ENCODE data around the gene PBX3.

PBX3 gene

DNA sequence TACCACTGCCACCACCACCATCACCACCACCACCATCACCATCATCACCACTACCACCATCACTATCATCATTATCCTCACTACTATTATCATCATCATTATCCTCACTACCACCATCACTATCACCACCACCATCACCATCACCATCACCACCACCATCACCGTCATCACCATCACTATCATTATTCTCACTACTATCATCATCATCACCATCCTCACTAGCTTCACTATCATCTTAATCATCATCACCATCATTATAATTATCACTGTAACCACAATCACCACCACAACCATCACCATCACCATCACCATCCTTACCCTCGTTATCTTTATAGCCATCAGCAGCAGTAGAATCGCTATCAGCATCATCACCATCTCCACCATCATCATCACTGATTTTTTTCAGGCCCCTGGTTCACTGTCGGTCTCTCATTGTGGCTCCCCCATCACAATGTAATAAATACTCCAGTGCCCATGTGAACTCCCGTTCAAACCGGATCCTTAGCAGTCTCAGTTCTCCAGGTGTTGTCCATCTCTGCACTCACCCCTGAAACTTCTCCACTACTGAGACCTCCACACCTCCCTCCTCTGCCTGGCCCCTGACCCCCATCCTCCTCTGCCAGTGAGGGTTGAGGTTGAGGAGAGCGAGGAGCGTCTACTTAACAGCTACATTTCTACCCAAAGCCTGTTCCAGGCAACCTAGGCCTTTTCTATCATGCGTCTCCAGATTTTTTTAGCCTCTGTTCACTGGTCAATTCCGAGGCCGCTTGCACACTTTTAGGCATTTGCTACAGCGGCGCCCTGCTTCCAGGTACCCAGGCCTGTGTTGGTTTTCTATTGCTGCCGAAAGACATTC, 238.2 kb downstream of the PBX3 start:
- no peak for DNase-seq

DNA sequence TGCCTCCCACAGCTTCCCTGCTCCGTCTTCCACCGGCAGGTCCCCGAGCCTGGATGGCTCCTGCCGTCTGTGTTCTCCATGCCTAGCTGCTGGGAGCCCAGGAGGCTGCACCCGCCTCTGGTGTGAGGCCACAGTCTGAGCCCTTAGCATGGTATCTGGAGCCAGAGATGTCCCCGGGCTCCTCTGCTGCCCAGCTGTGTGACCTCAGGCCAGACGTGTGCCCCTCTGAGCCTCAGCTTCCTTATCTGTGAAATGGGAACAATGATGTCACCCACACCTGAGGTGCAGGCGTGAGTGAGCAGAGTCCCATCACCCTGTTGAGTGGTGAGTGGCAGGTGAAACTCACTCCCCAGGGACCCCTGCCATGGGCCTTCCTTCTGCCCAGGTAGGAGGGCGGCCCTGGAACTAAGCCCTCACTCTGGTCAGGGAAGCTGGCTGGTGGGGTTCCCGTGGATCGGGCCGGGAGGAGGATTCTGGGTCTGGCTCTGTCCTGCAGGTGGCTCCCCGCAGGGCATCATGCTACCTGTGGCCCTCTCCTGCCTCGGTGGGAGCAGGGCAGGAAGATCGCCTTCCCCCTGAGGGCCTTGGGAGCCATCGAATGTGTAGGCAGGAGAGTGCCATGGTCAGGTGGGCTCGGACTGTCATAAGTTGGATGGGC, 239.0 kb downstream of the PBX3 start:
- DNase-seq: no peak

DNA sequence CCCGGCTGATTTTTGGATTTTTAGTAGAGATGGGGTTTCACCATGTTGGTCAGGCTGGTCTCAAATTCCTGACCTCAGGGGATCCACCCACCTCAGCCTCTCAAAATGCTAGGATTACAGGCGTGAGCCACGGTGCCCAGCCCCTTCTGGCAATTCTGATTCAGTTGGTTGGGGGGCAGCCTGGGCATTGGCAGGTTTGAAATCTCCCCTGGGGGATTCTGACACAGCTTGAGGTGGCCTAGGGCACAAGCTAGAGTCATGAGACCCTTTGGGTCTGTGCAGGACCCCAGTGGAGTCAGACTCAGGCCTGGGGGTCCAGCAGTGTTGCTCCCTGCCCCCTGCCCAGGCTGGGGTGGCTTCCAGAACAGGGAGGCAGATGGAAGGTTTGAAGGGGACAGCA, 239.8 kb downstream of the PBX3 start:
- no peak for DNase-seq

DNA sequence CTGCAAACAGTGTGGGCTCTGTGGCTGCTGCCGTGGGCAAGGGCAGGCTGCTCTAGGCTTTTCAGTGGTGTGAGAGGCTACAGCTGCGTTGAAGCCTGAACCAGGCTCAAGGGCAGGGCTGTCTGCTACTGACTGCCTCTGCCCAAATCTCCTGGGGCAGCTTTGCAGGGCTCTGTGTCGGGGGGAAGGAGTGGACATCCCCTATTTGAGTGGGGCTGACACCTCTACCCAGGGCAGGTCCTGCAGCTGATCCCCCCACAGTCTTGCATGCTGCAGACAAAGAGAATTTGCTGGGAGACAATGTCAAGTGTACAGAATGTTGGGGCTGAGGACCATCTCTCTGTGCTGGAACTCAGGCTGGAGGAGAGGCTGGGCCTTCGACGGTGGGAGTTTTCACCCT, 240.2 kb downstream of the PBX3 start:
- no peak for DNase-seq

DNA sequence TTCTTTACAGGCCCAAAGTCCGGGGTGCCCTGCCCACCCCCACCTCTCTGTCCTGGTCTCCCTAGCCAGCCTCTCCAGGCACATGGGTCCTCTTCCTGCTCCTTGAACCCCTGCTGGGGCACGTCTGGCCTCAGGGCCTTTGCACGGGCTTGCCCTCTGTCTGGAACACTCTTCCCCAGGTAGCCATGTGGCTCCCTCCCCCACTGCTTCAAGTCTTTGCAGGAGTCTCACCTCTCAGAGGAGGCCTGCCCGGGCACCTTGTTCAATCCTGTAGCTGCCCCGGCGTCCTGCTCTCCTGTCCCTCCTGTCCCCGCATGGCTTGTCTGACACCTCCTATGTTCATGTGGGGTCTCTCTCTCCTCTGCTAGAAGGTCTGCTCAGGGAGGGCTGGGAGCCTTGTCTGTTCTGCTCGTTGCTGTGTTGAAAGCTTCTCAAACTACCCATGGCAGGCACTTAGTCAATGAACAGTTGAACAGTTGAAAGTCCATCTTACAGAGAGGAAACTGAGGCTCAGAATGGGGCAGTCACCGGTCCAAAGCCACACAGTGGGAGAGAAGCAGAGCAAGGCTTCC, 241.4 kb downstream of the PBX3 start:
- no peak for DNase-seq

DNA sequence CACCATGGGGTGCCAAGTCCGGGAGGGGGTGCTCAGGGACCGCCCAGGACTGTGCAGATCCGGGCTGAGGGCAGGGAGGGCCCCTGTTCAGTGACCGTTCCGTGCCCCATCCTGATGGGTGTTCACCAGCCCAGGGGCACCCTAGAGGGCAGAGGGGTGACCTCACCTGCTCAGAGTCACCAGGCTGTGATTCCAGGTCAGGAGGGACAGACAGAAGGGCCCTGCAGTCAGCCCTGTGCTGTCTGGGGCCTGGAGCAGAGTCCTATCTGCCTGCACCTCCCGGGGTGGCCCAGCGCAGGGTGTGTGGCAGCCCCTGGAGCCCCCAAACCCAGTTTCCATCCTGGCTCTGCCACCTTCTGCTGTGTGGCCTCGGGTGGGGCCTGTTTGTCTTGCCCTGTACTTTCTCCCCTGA, 241.9 kb downstream of the PBX3 start:
- DNase-seq: no peak

DNA sequence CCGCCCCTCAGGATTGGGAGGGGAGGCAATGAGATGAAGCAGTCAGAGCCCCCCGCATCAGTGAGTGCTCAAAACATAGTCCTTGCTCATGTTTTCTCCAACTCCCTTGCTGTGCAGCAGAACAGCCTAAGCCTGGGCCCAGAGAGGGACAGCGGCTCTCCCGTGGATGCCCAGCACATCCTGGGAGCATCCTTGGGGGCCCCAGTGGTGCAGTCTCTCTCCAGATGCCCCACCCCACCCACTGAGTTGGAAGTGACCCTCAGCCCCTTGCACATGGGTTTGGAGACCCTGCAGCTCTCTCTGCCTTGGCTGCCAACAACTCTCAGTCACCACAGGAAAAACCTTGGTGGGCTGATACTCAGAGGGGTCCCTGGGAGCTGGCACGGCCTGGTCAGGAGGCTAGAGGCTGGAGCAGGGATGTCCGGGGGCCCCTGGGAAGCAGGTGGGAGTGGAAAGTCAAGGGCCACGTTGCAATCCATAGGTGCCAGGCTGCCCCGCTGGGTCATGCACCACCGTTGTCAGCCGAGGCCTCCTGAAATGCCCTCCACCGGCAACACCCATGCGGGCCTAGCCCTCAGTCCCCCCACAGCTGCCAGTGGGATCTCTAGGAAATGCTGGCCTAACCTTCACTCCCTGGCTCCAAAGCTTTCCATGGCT, 242.5 kb downstream of the PBX3 start:
- no peak for DNase-seq

DNA sequence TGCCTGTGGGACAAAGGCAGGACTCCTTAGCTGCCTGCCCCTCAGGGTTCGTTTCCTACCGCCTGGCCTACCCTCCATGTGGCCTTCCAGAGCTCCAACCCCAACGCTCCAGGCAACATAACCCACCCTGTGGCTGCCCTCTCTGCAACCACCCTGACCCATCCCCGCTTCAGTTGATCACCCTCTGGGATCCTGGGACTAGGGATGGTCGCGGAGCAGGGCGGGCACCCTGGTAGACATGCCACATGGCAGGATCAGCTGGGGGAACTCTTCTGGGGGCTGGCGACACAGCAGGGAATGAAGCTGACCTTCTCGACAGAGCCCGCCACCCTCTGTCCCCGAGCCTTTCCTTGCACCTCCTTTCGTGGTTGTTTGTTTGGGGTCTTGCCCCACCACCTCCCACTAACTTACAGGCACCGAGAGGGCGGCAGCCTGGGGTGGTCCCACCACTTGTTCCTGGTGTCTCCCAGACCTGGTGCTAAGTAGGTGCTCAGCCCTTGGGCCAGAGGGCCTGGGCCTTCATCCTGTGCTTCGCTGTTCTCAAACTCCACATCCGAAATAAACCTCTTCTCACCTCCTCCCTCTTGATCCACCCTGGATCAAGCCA, 243.1 kb downstream of the PBX3 start:
- no peak for DNase-seq

DNA sequence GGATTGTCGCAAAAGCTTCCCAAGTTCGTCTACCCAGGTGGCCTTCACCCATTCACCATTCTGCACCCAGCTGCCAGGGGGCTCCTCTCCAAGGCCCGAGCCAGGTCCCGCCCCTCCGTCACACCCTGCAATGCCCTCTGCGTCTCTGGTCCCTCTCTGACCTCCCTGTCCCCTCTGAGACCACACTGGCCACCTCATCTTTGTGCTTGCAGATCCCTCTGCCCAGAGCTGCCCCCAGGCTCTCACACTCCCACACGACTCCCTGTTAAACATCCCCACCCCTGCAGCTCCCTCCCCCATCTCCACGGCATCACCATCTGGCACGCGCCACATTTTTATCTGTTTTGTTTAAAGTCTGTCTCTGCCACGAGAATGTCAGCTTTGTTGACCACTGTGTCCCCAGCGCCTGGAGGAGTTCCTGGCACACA, 243.6 kb downstream of the PBX3 start:
- no peak for DNase-seq

DNA sequence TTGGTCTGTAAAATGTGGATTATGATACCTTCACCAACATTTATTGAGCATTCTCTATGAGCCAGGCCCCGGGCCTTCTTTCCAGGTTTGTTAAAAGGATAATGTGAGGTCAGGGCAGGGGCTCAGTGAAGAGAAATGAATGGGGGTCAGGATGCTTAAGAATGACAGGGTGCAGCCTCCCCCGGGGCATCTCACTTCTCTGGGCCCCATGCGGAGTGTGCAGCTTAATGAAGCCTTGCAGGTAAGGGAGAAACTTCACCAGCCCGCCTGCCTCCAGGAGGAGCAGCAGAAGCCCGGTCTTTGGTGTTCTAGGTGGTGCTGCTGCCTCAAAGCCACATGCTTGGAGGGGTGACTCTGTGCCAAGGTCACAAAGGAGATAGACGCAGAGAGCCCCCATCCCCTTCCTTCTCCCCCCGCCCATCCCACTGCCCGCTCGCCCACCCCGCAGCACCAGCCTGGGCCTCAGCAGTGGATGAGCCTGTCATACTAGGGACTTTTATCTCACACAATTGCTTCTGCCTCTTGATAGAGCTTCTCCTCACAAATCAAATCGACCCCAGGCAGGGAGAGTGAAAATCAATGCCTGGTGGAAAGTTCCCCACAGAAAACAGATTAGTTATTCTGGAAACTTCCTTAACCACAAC, 244.8 kb downstream of the PBX3 start:
- DNase-seq: no peak

DNA sequence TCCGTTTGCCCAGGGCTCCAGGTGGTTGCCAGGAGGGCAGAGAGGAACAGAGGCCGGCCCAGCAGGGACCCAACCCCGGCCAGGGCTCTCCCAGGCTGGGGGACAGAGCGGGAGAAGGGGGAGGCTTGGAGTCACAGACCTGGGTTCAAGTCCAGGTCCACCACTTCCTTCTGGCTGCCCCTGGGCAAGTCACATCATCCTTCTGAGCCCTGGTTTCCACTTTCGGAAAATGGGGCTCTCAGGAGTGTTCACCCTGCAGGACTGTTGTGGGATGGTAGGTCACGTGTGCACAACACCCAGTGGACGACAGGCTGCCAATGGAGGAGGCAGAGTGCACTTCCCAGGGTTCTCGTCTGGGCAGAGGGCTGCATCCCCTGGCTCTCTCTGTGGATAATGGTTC, 245.4 kb downstream of the PBX3 start:
- DNase-seq: no peak

DNA sequence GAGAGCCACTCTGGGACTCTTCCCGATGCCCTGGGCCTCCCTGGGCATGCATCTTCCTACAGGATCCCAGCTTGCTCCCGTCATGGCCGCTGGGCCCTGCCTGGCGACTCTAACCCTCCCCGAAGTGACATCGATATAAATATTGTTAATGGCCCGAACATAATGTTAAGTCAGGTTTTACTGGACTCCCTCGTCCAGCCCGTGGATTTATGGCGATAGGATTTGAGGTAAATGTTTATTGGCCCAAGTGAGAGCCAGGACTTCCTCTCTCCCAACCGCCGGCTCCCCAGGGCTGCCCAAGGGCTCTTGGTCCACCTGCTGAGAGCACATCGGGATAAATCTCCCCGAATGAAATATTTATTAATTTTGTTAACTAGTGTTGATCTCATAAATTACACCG, 246.3 kb downstream of the PBX3 start:
- DNase-seq: no peak

DNA sequence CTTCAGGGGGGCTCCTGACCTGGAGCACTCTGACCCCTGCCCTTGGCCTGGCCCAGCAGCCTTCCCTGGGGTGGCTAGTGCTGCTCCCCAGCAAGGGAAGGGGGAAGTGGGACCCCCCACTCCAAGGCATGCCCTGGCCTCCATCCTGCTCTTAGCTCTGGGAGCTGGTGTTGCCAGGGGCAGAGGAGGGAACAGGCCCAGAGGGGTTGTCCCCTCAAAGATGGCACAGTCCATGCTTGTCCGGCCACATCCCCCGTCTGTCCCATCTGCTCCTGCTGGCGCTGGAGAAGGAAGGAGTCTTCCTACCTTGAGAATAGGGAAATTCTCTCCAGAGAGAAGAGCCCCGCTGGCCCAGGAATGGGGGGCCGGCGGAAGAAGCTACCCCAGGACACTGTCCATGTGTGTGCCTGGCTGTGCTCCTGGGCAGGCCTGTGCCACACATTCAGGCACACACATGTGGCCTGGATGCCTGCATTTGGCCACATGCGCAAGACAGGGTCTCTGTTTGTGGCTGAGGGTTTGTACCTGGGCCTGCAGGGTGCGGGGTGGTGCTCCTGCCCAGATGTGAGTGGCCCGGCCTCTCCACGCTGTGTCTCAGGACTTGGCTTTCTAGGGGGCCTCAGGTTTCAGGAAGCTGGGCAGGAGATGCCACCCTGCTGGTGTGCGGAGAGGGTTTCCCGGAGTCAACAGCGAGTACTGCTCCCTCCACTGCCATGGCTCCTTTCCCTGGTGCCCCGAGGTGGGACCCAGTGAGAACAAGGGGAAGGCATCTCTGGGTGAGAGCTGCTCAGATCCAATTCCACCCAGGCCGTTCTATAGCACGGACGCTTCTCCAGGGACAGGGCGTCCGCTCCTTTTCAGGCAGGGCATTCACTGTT, 247.1 kb downstream of the PBX3 start:
- no peak for DNase-seq

DNA sequence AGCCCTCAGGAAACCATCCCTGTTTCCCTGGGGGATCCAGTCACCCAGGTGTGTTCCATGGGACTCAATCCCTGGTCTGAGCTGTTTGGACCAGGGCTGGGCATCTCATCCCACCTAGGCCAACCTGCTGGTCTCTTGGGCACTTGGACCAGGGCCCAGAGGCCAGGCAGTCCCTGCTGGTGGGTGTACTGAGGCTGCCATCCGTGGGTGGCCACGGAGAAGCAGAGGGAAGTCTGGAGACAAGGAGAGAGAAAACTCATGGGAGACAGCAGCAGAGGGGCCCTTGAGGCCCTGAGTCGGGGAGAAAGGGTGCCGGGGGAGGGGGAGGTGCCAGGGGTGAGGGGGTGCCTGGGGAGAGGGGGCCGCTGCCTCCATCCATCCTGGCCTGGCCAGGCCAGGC, 247.8 kb downstream of the PBX3 start:
- DNase-seq: no peak

DNA sequence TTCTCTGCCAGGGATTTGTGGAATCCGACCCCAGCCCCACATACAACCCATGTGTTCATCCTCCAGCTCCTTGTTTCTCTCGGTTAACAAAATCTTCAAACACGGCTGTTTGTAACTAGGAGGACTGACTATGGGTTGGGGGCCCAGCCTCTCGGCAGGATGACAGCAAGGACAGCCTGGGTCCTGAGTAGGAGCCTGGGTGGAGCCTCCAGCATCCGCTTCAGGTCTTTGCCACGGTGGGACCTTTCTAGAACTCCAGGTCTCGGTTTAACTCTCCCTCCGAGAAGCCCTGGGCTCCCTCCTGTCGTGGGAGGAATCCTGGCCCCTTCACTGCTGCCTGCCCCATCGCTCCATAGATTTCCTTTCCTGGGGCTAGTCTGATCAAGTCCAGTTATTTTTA, 248.5 kb downstream of the PBX3 start:
- no peak for DNase-seq

DNA sequence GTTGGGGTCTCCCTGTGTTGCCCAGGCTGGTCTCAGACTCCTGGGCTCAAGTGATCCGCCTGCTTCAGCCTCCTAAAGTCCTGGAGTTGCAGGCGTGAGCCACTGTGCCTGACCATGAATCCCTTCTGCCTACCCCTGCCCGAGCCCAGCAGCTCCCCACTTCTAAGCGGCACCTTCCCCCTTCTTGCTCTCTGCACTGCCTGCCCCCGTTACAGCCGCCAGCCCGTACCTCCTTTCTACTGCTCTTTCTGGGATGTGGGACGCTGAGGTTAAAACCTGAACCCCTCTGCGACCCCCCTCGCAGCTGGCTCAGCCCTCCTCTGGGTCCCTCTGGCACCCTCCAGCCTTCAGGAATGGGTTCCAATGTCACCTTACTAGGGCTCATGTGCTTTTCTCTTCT, 249.6 kb downstream of the PBX3 start:
- no peak for DNase-seq

DNA sequence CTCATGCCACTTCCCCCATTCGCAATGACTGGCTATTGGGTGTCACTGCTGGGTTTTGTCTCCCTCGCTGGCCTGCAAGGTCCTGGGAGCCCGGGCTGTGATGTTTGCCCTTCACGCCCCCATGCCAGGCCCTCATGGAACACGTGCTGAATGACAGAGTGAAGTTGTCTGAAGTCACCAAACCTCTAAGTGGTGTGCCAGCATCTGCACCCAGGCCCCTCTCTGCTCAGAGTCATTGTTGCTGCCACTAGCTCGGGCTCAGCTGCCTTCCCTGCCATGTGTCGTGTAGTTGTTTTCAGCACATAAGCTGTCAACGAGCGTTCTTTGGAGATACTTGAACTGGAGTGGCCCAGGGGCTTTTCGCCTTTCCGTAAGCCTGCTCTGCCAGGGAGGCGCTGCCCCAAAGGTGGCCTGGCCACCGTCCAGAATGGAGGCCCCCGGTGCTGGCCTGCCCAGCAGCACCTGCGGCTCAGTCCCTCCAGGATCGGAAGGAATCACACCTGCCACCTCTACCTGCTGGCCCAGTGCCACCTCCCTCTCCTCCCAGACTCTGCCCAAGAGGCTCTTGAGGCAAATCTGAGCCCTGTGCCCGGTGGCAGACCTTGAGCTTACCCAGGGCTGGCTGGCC, 250.1 kb downstream of the PBX3 start:
- DNase-seq: no peak

DNA sequence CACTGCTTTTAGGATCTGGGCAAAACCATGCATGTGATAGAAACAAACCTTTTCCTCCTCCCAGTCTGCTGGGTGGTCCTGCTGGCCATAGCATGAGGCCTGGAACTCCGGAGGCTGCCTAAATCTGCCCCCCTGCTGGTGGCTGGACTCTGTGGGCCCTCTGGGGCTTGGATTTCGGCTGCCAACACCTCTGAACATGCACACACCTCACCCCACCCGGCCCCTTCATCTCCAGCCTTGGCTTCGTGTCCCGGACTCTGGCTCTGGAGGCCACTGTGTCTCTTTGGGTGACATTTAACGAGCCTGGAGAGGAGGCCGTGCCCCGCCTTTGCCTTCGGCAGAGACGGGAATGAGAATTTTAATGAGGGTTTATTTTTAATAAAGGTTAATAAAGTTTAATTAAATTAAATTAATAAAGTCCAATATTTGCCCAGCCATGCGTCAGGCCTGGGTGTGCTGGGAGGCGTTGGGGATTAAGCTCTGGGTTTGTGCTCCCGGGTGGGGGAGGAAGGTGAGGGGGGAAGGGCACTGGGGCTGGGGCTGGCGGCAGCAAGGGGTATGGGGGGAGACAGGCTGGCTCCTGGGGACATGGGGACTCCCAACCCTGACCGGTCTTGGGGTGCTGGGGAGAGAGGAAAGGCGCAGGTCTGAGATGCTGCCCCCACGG, 251.8 kb downstream of the PBX3 start:
- no peak for DNase-seq

DNA sequence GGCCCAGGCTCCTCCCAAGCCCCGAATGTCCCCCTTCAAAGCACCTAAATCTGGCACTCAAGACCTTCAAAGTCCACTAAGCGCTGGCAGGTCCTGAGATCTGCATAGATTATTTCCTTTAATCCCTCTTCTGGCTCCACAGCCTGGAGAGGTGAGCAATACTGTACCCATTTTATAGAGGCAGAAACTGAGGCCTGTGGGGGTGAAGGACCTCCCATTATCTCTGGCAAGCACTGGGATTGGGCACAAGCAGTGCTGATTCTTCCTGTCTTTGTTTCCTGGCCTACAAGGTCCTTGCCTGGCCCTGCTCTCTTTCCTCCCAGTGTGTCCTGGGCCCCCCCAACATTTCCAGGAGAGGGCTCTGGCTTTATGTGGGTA, 252.3 kb downstream of the PBX3 start:
- no peak for DNase-seq

DNA sequence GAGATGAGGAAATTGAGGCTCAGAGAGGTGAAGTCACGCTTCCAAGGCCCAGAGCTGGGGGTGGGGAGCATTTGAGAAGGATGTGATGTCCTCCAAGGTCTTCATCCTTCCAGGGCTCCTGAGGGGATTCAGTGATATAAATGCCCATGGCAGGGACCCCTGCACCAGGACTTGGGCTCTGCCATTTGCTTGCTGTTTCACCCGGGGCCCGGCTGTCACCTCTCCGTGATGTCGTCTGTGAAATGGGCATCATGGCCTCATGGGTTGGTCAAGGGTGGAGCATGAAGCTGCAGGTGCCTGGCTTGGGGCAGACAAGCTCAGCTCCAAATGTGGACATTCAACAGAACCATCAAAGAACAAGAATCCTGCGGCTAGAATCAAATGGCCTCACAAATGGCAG, 253.1 kb downstream of the PBX3 start:
- no peak for DNase-seq

All from T-helper 9 cell (primary cell).